CD4-positive, alpha-beta T cell (primary cell): ENCODE measurements around the gene LTN1. TPM values are rescaled to one million over a fixed set of nuclear protein-coding genes. Genes with fewer than 3 reads are reported as not detected.
"Not testable (repeated sequence)": the region's sequence is repeated elsewhere in the genome, so short reads cannot be mapped to it uniquely, and the experiment has no call there.

ENCODE experiments used
- ATAC-seq: fragments of 200-7000 bp; cut with Tn5 transposase; one replicate; pipeline ENCODE4 v1.10.0; 2022; ENCODE audit warnings: mild to moderate bottlenecking; ENCODE audit not compliant: poor library complexity
- CTCF ChIA-PET: fragments of 350-600 bp; sonication (Branson Sonifier 250); formaldehyde crosslinking; loops from one replicate; lab custom pipeline; 2021; ENCODE audit warnings: antibody characterized with exemption, inconsistent platforms; lab: Charles Lee
- POLR2A ChIA-PET: fragments of 350-600 bp; sonication (Branson Sonifier 250); formaldehyde crosslinking; loops from one replicate; lab custom pipeline; 2021; ENCODE audit warnings: antibody characterized with exemption, inconsistent platforms; lab: Charles Lee
- DNase-seq, 14 experiments: peaks; one replicate each; pipeline ENCODE4 v3.0.0-alpha.2; 2013 to 2020; ENCODE audit warnings: mixed read lengths in 2 of 14
- H3K27ac ChIP-seq, 2 donors: one replicate each; pipeline versions ENCODE4 v1.5.1 to v1.7.0; 2013; ENCODE audit warnings: low read length in 2 of 2, low read depth in 1 of 2, mild to moderate bottlenecking in 1 of 2
- H3K27me3 ChIP-seq, 2 experiments: 1 replicate in 1 of 2; 2 replicates in 1 of 2; pipeline versions ENCODE4 v1.6.1 to v1.7.0; 2013; ENCODE audit warnings: low read length in 2 of 2, control low read depth in 1 of 2, mild to moderate bottlenecking in 1 of 2, moderate library complexity in 1 of 2; ENCODE audit not compliant: insufficient read depth in 2 of 2, control insufficient read depth in 1 of 2
- H3K36me3 ChIP-seq: one replicate; pipeline ENCODE4 v1.6.1; 2013; ENCODE audit warnings: low read length, control low read depth; ENCODE audit not compliant: insufficient read depth
- H3K4me1 ChIP-seq: one replicate; pipeline ENCODE4 v1.6.1; 2013; ENCODE audit warnings: low read length, control low read depth; ENCODE audit not compliant: insufficient read depth
- H3K4me3 ChIP-seq: one replicate; pipeline ENCODE4 v1.5.1; 2013; ENCODE audit warnings: mild to moderate bottlenecking, low read length, moderate library complexity
- H3K9me3 ChIP-seq, 2 experiments: 1 replicate in 1 of 2; 2 replicates in 1 of 2; pipeline versions ENCODE4 v1.6.1 to v1.7.0; 2013; ENCODE audit warnings: low read length in 2 of 2, mild to moderate bottlenecking in 2 of 2, control low read depth in 1 of 2, moderate library complexity in 1 of 2; ENCODE audit not compliant: control insufficient read depth in 1 of 2, insufficient read depth in 1 of 2
- H3K27ac Mint-ChIP-seq: one replicate; pipeline ENCODE4 v1.8.0; 2020; ENCODE audit warnings: mixed read lengths
- H3K27me3 Mint-ChIP-seq: one replicate; pipeline ENCODE4 v1.8.0; 2021; ENCODE audit warnings: mixed read lengths
- H3K36me3 Mint-ChIP-seq: one replicate; pipeline ENCODE4 v1.8.0; 2021; ENCODE audit warnings: low read depth, mixed read lengths
- H3K4me1 Mint-ChIP-seq: one replicate; pipeline ENCODE4 v1.8.0; 2021; ENCODE audit warnings: low read depth, mixed read lengths
- H3K4me3 Mint-ChIP-seq: one replicate; pipeline ENCODE4 v1.8.0; 2020; ENCODE audit warnings: mild to moderate bottlenecking, mixed read lengths
- H3K9me3 Mint-ChIP-seq: one replicate; pipeline ENCODE4 v1.8.0; 2020; ENCODE audit warnings: mixed read lengths
- intact Hi-C, 2 experiments: fragments of 100-400 bp; cut with DNase I in 1 of 2; cut with micrococcal nuclease in 1 of 2; formaldehyde crosslinking; loops; one replicate each; pipeline versions ENCODE4 v1.15.1 to v1.9.0; 2023 to 2025; cut with DNase I, micrococcal nuclease
- total RNA-seq, 174 experiments: library from RNA in 2 of 174; stranded (reverse) in 2 of 174; gene quantifications; one replicate each; pipeline ENCODE4 v1.2.3 and lab custom pipeline; 2021 to 2026
- TF ChIP-seq, protein P1 (sequence below): fragments of 200-600 bp; IDR thresholded peaks from one replicate; pipeline ENCODE4 v1.8.0; 2022; ENCODE audit warnings: antibody characterized with exemption, mild to moderate bottlenecking

LTN1 gene
- total RNA-seq, 2 experiments from 2014 or later: 23.6 to 24.3 TPM

DNA sequence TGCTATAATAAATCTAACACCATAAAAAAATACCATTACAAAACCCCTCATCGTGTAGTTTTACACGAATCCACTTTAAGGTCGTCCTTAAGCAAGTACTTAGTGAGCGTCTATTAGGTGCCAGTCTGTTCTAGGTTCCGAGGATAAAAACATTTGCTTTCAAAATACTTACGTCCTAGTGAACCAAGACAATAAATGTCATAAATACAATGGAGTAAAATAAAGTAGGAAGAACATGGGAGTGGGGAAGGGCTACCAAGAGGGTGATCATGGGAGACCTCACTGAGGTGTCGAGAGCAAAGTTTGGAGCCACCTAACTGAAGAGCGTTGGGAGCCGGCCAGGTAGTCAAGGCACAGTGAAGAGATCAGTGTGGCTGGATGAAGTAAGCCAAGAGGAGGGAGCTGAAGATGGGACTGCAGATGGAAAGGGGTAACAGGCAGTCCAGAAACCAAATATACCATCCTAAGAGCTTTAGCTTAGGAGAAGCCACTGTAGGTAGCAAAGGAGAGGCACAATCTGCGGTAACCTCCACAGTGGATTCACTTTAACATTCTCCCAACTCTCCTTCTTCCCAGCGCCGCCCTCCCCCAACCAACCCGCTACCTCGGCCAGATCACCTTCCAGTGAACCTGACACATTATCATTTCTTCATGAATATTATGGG lies 684 bp downstream of the LTN1 start:
- ATAC-seq (no peak), DNase-seq (no peak)
- Mint-ChIP-seq H3K27me3 (no peaks in the 10 kb centered on the region), H3K4me1 (peaks cover 44% of the 10 kb centered on the region), H3K9me3 (no peaks in the 10 kb centered on the region), H3K27ac (peak overlapping the region; percentile 91), H3K4me3 (peak overlapping the region; percentile 97), H3K36me3 (peaks cover 36% of the 10 kb centered on the region)
- H3K36me3 ChIP-seq: no peaks in the 10 kb centered on the region
- TF ChIP-seq, protein P1, sequence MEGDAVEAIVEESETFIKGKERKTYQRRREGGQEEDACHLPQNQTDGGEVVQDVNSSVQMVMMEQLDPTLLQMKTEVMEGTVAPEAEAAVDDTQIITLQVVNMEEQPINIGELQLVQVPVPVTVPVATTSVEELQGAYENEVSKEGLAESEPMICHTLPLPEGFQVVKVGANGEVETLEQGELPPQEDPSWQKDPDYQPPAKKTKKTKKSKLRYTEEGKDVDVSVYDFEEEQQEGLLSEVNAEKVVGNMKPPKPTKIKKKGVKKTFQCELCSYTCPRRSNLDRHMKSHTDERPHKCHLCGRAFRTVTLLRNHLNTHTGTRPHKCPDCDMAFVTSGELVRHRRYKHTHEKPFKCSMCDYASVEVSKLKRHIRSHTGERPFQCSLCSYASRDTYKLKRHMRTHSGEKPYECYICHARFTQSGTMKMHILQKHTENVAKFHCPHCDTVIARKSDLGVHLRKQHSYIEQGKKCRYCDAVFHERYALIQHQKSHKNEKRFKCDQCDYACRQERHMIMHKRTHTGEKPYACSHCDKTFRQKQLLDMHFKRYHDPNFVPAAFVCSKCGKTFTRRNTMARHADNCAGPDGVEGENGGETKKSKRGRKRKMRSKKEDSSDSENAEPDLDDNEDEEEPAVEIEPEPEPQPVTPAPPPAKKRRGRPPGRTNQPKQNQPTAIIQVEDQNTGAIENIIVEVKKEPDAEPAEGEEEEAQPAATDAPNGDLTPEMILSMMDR: no peak
- no peaks in the 10 kb centered on the region for H3K27me3 ChIP-seq
- peaks cover 22% of the 10 kb centered on the region for H3K4me1 ChIP-seq
- H3K9me3 ChIP-seq: no peaks in the 10 kb centered on the region
- intact Hi-C loops: loop anchor here (1.0 to 10.0 kb wide), 8 partner anchors 10 to 307 kb away; partner anchors contain the start of genes BACH1 (in 2 of the 2) and CCT8 (in 2 of the 2)
- POLR2A ChIA-PET: interaction anchor here (1.0 to 3.4 kb wide), 12 partner anchors 11 to 457 kb away, joined by 3 to 164 read pairs (median 9); partner anchors contain the start of genes CCT8, RWDD2B and USP16
- peak overlapping the region; percentile 69 to 93 for H3K27ac ChIP-seq
- CTCF ChIA-PET: interaction anchor here (1.1 to 4.5 kb wide), 4 partner anchors 10 to 85 kb away, joined by 3 to 23 read pairs (median 3); partner anchors contain the start of gene USP16
- peak overlapping the region; percentile 95 for H3K4me3 ChIP-seq

DNA sequence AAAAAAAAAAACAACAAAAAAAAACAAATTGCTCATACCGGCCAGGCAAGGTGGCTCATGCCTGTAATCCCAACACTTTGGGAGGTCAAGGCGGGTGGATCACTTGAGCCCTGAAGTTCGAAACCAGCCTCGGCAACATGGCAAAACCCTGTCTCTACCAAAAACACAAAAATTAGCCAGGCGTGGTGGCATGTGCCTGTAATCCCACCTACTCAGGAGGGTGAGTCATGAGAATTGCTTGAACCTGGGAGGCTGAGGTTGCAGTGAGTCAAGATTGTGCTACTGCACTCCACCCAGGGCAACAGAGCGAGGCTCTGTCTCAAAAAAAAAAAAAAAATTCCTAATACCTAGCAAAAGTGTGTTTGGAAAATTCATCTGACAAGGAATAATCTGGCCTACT lies 4.5 kb downstream of the LTN1 start:
- H3K4me1 ChIP-seq: peaks cover 15% of the 10 kb centered on the region
- H3K27me3 Mint-ChIP-seq, H3K9me3 ChIP-seq, CTCF ChIA-PET, H3K9me3 Mint-ChIP-seq, intact Hi-C loops, ATAC-seq, H3K27ac Mint-ChIP-seq, H3K4me3 Mint-ChIP-seq, H3K27ac ChIP-seq, POLR2A ChIA-PET, DNase-seq, H3K4me3 ChIP-seq, H3K27me3 ChIP-seq: not testable (repeated sequence)
- Mint-ChIP-seq H3K4me1 (peaks cover 53% of the 10 kb centered on the region), H3K36me3 (peaks cover 65% of the 10 kb centered on the region)
- peaks cover 33% of the 10 kb centered on the region for H3K36me3 ChIP-seq

DNA sequence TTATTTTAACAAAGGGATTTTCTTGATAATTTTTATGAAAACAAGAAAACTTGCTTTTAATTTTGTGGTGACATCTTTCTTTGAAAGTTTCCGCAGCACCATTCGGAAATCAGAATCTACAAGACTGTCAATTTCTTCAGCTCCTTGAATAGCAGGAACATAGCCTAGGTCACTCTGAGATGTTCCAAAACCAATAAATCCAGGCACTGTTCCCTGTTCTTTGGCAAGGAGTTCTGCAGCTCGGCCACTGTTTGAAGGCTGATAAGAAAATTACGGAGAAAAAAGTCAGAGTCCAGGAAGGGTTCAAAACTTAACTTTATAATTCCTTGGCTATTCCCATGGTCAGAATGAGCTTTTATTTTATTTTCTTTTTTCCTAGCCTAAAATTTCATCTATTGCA lies 6.0 kb downstream of the LTN1 start:
- H3K27ac Mint-ChIP-seq: no peak overlapping the region
- peaks cover 47% of the 10 kb centered on the region for H3K36me3 ChIP-seq
- H3K27ac ChIP-seq: no peak overlapping the region
- intact Hi-C loops: no loop called here
- ChIA-PET CTCF (no interaction called here), POLR2A (interaction anchor here (1.2 kb wide), 1 partner anchor 16 kb away, joined by 3 read pairs; no protein-coding TSS in a partner anchor)
- H3K4me3 ChIP-seq: no peak overlapping the region
- H3K4me1 ChIP-seq: peaks cover 6% of the 10 kb centered on the region
- H3K36me3 Mint-ChIP-seq: peaks cover 66% of the 10 kb centered on the region
- H3K4me1 Mint-ChIP-seq: peaks cover 38% of the 10 kb centered on the region
- TF ChIP-seq, protein P1: no peak
- no peaks in the 10 kb centered on the region for H3K27me3 Mint-ChIP-seq
- H3K4me3 Mint-ChIP-seq: no peak overlapping the region
- no peaks in the 10 kb centered on the region for H3K9me3 ChIP-seq
- no peaks in the 10 kb centered on the region for H3K9me3 Mint-ChIP-seq
- H3K27me3 ChIP-seq: no peaks in the 10 kb centered on the region
- ATAC-seq (no peak), DNase-seq (no peak)
